Ramos (cell line): ENCODE results near the gene KCNE1.
"Not testable (repeated sequence)": the region's sequence is repeated elsewhere in the genome, so short reads cannot be mapped to it uniquely, and the experiment has no call there.

ENCODE experiments used
- in situ Hi-C: fragments of 300-500 bp; cut with MboI; formaldehyde crosslinking; loops from one replicate; pipeline ENCODE4 v1.14.3; 2022; ENCODE audit warnings: low sequenced_read_pairs; ENCODE audit not compliant: unreplicated experiment

KCNE1 gene

DNA sequence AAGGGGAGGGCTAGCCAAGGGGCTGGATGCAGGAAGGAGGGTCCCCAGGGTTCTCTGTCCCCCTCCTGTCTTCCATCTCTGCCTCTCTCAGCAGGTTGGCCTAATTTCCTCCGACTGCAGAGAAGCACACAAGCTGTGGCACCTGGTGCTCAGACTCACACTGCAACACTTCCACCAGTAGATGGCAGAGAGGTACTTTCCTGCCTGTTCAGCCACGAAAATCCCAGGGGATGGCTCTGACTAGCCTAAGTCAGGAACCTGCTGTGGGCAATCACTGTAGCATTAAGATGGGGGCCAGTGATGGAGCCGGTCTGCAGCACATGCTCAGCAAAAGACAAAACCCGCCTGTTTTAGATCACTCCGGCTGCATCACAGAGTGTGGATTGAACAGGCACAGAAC, 82.3 kb downstream of the KCNE1 start:
- in situ Hi-C loops: not testable (repeated sequence)

DNA sequence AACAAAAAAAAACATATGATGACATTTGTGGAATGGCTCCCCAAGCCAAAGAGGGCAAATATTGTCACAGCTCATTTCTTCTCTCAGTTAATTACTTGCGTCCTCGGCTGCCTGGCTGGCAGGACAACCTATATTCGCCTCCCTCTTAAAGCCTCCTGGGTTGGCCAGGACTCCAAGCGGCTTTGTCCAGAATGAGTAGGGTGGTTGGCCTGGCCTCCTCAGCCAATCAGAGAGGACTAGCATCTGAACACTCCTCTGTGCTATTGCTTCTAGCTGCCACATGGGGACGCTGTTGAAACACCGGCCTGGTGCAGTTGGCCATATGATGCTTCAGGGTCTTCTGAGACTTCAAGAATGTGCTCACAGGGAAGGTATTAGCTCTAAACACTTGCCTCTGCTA, 83.6 kb downstream of the KCNE1 start:
- in situ Hi-C loops: not testable (repeated sequence)

DNA sequence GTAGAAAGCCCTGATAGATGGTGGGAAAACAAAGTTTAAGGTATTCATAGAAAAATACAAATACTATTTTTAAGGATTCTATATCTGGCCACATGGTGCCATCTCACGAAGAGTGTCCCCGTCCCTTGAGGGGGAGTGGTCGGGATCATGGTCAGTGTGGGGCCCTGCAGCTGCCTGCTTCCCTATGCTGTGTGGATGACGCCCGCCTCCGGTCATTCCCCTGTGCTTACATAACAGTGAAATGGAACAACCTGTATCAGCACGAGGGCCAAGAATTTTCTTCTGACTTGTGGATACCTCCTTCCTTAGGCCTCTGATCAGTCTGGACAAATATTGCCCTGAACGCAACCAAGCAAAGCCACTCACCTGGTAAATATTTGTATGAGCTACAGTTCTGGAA, 84.7 kb downstream of the KCNE1 start:
- in situ Hi-C loops: not testable (repeated sequence)

DNA sequence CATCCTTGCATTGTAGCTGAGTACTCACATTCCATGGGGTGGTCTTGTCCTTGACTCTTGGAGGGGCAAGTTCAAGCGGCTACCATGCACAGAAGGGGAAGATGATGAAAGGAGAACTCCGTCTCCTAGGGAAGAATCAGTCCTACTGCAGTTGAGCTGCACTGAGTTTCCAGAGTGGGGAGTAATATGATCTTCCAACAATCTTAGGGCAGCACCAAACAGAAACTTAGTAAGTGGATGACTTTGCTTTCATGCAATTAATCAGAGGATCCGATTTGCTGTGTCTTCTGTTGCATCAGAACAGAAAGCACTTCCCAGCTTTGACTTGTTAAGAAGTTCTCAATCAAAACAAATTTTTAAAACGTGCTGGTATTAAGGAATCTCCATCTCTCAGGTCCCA, 88.2 kb downstream of the KCNE1 start, which contains the start of gene SMIM34:
Gene SMIM34, minus strand, starts transcription at position 147 of the 400 bp plus-strand sequence. Its CDS starts 112 bp downstream, at position 35.
- in situ Hi-C loops: not testable (repeated sequence)

DNA sequence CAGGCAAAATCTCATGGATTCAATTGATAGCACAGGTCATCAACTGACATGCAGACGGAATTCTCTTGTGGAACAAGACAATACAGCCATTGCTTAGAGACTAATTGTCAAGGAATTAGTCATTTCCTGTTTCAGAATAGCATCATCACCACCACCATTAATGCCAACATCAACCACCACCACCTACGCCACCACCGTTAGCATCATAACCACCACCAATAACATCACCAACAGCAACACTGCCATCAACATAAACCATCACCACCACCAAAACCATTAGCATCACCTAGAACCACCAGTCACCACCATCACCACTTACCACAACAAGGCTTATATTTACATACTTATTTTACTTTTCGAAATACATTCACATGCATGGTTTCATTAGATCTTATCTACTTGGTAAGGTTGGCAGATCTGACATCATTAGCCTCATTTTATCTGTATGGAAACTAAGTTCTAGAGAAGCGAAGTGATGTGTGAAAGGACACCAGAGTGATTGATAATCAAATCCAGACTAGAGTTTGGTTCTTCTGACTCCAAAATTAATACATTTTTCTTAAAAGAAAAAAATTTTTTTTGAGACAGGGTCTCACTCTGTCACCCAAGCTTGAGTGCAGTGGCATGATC, 94.4 kb downstream of the KCNE1 start:
- in situ Hi-C loops: not testable (repeated sequence)

DNA sequence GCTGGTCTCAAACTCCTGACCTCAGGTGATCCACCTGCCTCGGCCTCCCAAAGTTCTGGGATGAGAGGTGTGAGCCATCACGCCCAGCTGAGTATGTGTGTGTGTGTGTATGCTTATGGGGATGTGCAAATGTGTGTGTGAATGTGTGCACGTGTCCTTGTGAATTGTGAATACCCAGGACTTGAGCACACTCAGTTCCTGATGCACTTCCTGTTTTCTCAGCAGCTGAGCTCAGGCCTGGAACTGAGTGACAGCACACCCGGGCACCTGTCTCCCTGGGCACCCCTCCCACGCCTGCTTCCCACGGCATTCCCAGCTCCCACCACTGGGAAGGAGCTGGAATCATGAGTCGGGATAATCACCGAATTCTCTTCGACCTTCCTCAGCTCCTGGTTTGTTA, 104.7 kb downstream of the KCNE1 start:
- in situ Hi-C loops: not testable (repeated sequence)

DNA sequence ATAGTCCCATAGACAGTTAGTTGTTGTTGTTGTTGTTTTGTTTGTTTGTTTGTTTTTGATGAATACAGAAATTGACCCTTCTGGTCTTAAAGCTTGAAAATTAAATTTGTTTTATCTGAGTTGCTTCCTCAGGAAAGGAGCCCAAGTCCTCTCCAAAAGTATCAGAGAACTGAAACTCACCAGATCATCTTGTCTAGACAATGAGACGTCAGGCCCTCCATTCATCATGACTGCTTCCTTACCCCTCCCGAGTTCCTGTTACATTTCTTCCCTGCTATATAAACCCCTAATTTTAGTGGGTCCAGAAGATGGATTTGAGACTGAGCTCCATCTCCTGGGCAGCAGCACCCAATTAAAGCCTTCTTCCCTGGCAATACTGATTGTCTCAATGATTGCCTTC, 105.3 kb downstream of the KCNE1 start:
- in situ Hi-C loops: not testable (repeated sequence)

DNA sequence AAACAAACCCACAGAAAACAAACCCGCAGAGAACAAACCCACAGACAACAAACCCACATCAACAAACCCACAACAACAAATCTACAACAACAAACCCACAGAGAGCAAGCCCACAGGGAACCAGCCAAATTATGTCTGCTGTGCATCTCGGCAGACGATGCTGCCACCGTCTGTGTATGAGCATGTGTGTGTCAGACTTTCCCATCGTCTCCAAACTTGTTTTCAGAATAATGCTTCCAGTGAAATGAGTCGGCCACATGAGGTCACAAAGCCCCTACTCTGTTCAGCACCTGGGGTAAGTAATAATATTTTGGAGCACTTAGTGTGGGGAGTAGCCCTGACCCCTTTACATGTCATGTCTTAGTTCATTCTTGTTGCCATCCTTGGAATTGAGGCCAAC, 105.9 kb downstream of the KCNE1 start:
- in situ Hi-C loops: not testable (repeated sequence)

DNA sequence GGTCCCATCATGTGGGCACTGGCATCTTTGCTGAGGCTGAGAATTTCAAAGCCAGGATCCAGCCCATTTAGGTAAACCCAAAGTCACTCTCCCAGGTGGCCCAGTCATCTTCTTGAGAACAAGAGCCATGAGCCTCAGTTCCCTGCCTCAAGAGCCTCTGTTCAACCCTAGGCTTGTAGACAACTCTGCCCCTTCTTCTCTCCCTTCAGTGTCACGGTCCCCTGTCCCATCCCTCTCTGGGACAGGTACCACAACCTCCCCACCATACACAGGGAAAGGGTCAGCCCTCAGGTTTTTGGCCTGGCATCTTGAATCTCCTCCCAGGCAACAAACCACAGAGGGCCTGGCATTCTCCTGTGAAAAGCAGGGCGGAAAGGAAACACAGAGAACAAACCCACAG, 106.3 kb downstream of the KCNE1 start:
- in situ Hi-C loops: not testable (repeated sequence)

DNA sequence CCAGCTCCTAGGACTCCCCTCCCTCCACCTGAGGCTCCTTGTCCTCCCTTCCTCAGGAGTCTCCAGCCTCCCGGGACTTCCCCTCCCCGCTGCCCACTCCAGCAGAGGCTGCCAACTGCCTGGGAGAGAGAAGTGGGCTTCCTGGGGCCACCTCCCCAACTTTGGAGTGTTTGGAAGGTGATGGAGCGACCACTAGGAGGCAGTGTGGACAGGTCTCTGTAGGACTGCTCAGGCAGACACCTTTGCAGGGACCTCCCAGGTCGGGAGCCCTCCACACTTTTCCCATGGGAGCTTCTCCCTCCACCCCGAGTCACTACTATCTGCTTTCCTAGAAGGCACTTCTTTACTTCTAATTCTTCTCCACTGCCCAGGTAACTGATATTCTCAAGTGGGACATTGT, 107.3 kb downstream of the KCNE1 start:
- in situ Hi-C loops: not testable (repeated sequence)

DNA sequence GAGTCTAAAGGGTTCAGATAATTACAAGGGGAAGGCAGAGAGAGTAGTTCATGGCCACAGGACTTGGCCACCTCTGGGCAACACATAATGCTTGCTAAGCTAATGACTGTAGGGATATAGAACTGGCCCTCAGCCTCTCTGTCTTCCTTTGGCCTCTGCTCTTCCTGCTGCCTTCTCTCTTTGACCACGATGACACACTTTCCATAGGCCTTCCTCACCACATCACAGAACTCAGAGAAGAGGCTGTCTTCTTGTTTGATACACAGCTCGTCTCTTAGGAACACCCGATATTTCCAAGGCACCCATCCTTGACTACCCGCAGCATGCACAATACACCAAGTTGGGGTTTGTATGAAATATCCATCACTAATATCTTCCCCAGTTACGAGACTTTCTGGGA, 111.5 kb downstream of the KCNE1 start:
- in situ Hi-C loops: not testable (repeated sequence)
